HEK293 (cell line): Measurements from ENCODE around the gene ASNSD1.

Experiments used
- CTCF ChIA-PET: fragments of 350-600 bp; formaldehyde crosslinking; extraction: SDS; loops from one replicate; lab custom pipeline; 2021; ENCODE audit warnings: antibody characterized with exemption; lab: Yijun Ruan, JAX
- POLR2A ChIA-PET: fragments of 300-600 bp; formaldehyde crosslinking; extraction: SDS; loops from one replicate; lab custom pipeline; 2020; ENCODE audit warnings: antibody characterized with exemption, inconsistent platforms; lab: Yijun Ruan, JAX
- H3K27ac ChIP-seq: fragments of 200-500 bp; sonication (Bioruptor generic); 2 replicates; pipeline ENCODE4 v1.5.1; 2014; ENCODE audit warnings: low read depth, low read length, control low read depth, inconsistent platforms; ENCODE audit errors: extremely low read depth
- H3K36me3 ChIP-seq, 2 experiments: fragments of 200-500 bp in 1 of 2; sonication (Bioruptor generic) in 1 of 2; 1 replicate in 1 of 2; 2 replicates in 1 of 2; pipeline ENCODE4 v1.5.1; 2014 to 2017; ENCODE audit warnings: inconsistent platforms in 2 of 2, low read length in 2 of 2; ENCODE audit not compliant: control insufficient read depth in 2 of 2, insufficient read depth in 1 of 2
- H3K4me1 ChIP-seq: fragments of 200-500 bp; sonication (Bioruptor generic); 2 replicates; pipeline ENCODE4 v1.5.1; 2014; ENCODE audit warnings: mild to moderate bottlenecking, low read length, inconsistent platforms; ENCODE audit not compliant: control insufficient read depth, insufficient read depth
- H3K4me3 ChIP-seq: 2 replicates; pipeline ENCODE4 v1.5.1; 2011; ENCODE audit warnings: low read depth, mild to moderate bottlenecking, control low read depth, low read length, moderate library complexity
- H3K9me3 ChIP-seq: fragments of 200-500 bp; sonication (Bioruptor generic); 2 replicates; pipeline ENCODE4 v1.5.1; 2014; ENCODE audit warnings: low read depth, low read length, inconsistent platforms; ENCODE audit not compliant: control insufficient read depth, insufficient read depth
- ATF2 ChIP-seq: fragments of 450-650 bp; formaldehyde crosslinking; IDR thresholded peaks from 2 replicates; pipeline ENCODE4 v1.5.1; 2016; ENCODE audit warnings: missing biosample characterization, missing genetic modification characterization, low read depth
- HOXC10 ChIP-seq: sonication (generic); formaldehyde crosslinking; IDR thresholded peaks from 2 replicates; pipeline ENCODE4 v1.8.1; 2023; ENCODE audit warnings: mild to moderate bottlenecking, missing genetic modification reagents
- INSM2 ChIP-seq: fragments of 450-650 bp; formaldehyde crosslinking; IDR thresholded peaks from 2 replicates; pipeline ENCODE4 v1.5.1; 2016; ENCODE audit warnings: missing biosample characterization, missing genetic modification characterization
- OSR2 ChIP-seq: fragments of 450-650 bp; formaldehyde crosslinking; IDR thresholded peaks from 2 replicates; pipeline ENCODE4 v1.5.1; 2016; ENCODE audit warnings: missing biosample characterization, missing genetic modification characterization
- ZFHX2 ChIP-seq: fragments of 450-650 bp; formaldehyde crosslinking; conservative IDR thresholded peaks from 2 replicates; pipeline ENCODE4 v1.5.1; 2016; ENCODE audit warnings: missing biosample characterization, missing genetic modification characterization
- ZNF121 ChIP-seq: fragments of 450-650 bp; formaldehyde crosslinking; IDR thresholded peaks from 2 replicates; pipeline ENCODE4 v1.5.1; 2016; ENCODE audit warnings: missing biosample characterization, missing genetic modification characterization
- ZNF132 ChIP-seq: fragments of 450-650 bp; formaldehyde crosslinking; IDR thresholded peaks from 2 replicates; pipeline ENCODE4 v1.5.1; 2017; ENCODE audit warnings: missing biosample characterization, missing genetic modification characterization, borderline replicate concordance
- ZNF184 ChIP-seq: fragments of 450-650 bp; IDR thresholded peaks from 2 replicates; pipeline ENCODE4 v1.5.1; 2018; ENCODE audit warnings: missing biosample characterization, mild to moderate bottlenecking, missing genetic modification characterization
- ZNF239 ChIP-seq: fragments of 450-650 bp; formaldehyde crosslinking; IDR thresholded peaks from 2 replicates; pipeline ENCODE4 v1.5.1; 2016; ENCODE audit warnings: missing biosample characterization, missing genetic modification characterization
- ZNF248 ChIP-seq: fragments of 450-650 bp; formaldehyde crosslinking; IDR thresholded peaks from 2 replicates; pipeline ENCODE4 v1.5.1; 2017; ENCODE audit warnings: missing biosample characterization, missing genetic modification characterization
- ZNF266 ChIP-seq: fragments of 450-650 bp; formaldehyde crosslinking; IDR thresholded peaks from 2 replicates; pipeline ENCODE4 v1.5.1; 2016; ENCODE audit warnings: missing biosample characterization, missing genetic modification characterization, low read depth
- ZNF274 ChIP-seq, 2 experiments: fragments of 200-500 bp in 1 of 2; fragments of 450-650 bp in 1 of 2; sonication (Bioruptor generic) in 1 of 2; formaldehyde crosslinking in 1 of 2; IDR thresholded peaks; 2 replicates each; pipeline versions ENCODE4 v1.5.1 to v1.6.1; 2014 to 2016; ENCODE audit warnings: borderline replicate concordance in 1 of 2, inconsistent platforms in 1 of 2, low read length in 1 of 2, missing biosample characterization in 1 of 2, missing genetic modification characterization in 1 of 2
- ZNF280C ChIP-seq: fragments of 450-650 bp; formaldehyde crosslinking; IDR thresholded peaks from 2 replicates; pipeline ENCODE4 v1.5.1; 2016; ENCODE audit warnings: missing biosample characterization, missing genetic modification characterization
- ZNF548 ChIP-seq: fragments of 450-650 bp; formaldehyde crosslinking; IDR thresholded peaks from 2 replicates; pipeline ENCODE4 v1.5.1; 2016; ENCODE audit warnings: missing biosample characterization, missing genetic modification characterization
- ZNF561 ChIP-seq: fragments of 450-650 bp; IDR thresholded peaks from 2 replicates; pipeline ENCODE4 v1.5.1; 2018; ENCODE audit warnings: missing biosample characterization, missing genetic modification characterization, borderline replicate concordance
- ZNF792 ChIP-seq: fragments of 450-650 bp; formaldehyde crosslinking; IDR thresholded peaks from 2 replicates; pipeline ENCODE4 v1.5.1; 2016; ENCODE audit warnings: missing biosample characterization, missing genetic modification characterization
- TF ChIP-seq, protein P1 (sequence below): fragments of 450-650 bp; IDR thresholded peaks from 2 replicates; pipeline ENCODE4 v1.5.1; 2018; ENCODE audit warnings: missing biosample characterization, mild to moderate bottlenecking, missing genetic modification characterization
- TF ChIP-seq, protein P2 (sequence below): fragments of 450-650 bp; formaldehyde crosslinking; IDR thresholded peaks from 2 replicates; pipeline ENCODE4 v1.5.1; 2016; ENCODE audit warnings: missing biosample characterization, missing genetic modification characterization
- TF ChIP-seq, protein P3 (sequence below): fragments of 450-650 bp; formaldehyde crosslinking; IDR thresholded peaks from 2 replicates; pipeline ENCODE4 v1.5.1; 2016; ENCODE audit warnings: missing biosample characterization, missing genetic modification characterization

Gene ASNSD1

GRCh38 chr2:189702071-189702470, 40.8 kb downstream of the ASNSD1 start:
- POLR2A ChIA-PET = no interaction called here
- peaks cover 0 to 5% of the 10 kb centered on the region in 2 experiments; a peak in 2 of 3 replicates for H3K36me3 ChIP-seq
- no peak overlapping the region for H3K4me3 ChIP-seq
- TF ChIP-seq ZNF561 (tag by site-specific recombination) (no peak), ZNF121 (tag by site-specific recombination) (no peak), ZNF266 (tag by site-specific recombination) (no peak), ZNF274 (IDR thresholded peaks at IDR 0.05; ENCODE audit: low read length) (no peak), ZNF274 (tag by site-specific recombination; IDR thresholded peaks at IDR 0.05; ENCODE audit: borderline replicate concordance) (no peak), ZNF239 (tag by site-specific recombination) (no peak), ZNF248 (tag by site-specific recombination) (no peak)
- TF ChIP-seq, protein P1, sequence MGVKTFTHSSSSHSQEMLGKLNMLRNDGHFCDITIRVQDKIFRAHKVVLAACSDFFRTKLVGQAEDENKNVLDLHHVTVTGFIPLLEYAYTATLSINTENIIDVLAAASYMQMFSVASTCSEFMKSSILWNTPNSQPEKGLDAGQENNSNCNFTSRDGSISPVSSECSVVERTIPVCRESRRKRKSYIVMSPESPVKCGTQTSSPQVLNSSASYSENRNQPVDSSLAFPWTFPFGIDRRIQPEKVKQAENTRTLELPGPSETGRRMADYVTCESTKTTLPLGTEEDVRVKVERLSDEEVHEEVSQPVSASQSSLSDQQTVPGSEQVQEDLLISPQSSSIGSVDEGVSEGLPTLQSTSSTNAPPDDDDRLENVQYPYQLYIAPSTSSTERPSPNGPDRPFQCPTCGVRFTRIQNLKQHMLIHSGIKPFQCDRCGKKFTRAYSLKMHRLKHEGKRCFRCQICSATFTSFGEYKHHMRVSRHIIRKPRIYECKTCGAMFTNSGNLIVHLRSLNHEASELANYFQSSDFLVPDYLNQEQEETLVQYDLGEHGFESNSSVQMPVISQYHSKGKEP = no peak
- TF ChIP-seq, protein P2, sequence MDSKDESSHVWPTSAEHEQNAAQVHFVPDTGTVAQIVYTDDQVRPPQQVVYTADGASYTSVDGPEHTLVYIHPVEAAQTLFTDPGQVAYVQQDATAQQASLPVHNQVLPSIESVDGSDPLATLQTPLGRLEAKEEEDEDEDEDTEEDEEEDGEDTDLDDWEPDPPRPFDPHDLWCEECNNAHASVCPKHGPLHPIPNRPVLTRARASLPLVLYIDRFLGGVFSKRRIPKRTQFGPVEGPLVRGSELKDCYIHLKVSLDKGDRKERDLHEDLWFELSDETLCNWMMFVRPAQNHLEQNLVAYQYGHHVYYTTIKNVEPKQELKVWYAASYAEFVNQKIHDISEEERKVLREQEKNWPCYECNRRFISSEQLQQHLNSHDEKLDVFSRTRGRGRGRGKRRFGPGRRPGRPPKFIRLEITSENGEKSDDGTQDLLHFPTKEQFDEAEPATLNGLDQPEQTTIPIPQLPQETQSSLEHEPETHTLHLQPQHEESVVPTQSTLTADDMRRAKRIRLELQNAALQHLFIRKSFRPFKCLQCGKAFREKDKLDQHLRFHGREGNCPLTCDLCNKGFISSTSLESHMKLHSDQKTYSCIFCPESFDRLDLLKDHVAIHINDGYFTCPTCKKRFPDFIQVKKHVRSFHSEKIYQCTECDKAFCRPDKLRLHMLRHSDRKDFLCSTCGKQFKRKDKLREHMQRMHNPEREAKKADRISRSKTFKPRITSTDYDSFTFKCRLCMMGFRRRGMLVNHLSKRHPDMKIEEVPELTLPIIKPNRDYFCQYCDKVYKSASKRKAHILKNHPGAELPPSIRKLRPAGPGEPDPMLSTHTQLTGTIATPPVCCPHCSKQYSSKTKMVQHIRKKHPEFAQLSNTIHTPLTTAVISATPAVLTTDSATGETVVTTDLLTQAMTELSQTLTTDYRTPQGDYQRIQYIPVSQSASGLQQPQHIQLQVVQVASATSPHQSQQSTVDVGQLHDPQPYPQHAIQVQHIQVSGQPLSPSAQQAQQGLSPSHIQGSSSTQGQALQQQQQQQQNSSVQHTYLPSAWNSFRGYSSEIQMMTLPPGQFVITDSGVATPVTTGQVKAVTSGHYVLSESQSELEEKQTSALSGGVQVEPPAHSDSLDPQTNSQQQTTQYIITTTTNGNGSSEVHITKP = no peak
- TF ChIP-seq, protein P3, sequence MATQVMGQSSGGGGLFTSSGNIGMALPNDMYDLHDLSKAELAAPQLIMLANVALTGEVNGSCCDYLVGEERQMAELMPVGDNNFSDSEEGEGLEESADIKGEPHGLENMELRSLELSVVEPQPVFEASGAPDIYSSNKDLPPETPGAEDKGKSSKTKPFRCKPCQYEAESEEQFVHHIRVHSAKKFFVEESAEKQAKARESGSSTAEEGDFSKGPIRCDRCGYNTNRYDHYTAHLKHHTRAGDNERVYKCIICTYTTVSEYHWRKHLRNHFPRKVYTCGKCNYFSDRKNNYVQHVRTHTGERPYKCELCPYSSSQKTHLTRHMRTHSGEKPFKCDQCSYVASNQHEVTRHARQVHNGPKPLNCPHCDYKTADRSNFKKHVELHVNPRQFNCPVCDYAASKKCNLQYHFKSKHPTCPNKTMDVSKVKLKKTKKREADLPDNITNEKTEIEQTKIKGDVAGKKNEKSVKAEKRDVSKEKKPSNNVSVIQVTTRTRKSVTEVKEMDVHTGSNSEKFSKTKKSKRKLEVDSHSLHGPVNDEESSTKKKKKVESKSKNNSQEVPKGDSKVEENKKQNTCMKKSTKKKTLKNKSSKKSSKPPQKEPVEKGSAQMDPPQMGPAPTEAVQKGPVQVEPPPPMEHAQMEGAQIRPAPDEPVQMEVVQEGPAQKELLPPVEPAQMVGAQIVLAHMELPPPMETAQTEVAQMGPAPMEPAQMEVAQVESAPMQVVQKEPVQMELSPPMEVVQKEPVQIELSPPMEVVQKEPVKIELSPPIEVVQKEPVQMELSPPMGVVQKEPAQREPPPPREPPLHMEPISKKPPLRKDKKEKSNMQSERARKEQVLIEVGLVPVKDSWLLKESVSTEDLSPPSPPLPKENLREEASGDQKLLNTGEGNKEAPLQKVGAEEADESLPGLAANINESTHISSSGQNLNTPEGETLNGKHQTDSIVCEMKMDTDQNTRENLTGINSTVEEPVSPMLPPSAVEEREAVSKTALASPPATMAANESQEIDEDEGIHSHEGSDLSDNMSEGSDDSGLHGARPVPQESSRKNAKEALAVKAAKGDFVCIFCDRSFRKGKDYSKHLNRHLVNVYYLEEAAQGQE = no peak
- no peak overlapping the region for H3K27ac ChIP-seq
- H3K4me1 ChIP-seq = no peaks in the 10 kb centered on the region
- no peaks in the 10 kb centered on the region for H3K9me3 ChIP-seq
- CTCF ChIA-PET = interaction anchor here (1.1 to 2.2 kb wide), 6 partner anchors 8 to 42 kb away, joined by 3 to 9 read pairs (median 6); no protein-coding TSS in a partner anchor

DNA sequence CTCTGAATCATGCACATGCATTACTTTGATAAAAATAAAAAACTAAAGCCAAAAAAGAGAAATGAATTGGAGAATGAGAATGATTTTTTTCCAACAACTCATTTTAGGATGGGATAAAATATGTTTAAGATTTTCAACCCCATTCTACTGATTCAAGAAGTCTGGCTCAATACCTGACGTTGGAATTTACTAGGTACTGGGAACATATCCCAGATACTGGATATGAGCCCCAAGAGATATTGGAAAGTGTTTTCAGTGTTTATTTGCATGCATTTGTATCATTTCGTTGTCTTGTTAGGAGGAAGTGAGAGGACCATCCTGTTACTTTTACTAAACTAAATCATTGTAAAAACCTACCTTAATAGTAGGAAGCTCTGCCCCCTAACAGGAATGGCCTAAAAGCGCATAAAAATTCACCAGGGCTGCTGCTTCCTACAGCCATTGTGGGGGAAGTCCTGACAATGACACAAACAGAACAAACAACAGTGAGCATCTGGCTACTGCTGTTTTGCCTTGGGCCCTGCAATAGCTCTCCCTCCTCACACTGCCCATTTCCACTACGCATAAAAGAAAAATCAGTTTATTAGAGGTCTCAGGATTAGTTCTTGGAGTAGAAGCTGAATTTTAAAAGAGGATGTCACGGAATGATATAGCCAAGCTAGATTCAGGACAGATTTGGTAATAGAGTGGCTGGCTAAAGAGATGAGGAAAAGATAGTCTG, 48.4 kb downstream of the ASNSD1 start:
- peaks cover 0 to 11% of the 10 kb centered on the region in 2 experiments; a peak in 2 of 3 replicates for H3K36me3 ChIP-seq
- H3K4me3 ChIP-seq = no peak overlapping the region
- no peak overlapping the region for H3K27ac ChIP-seq
- H3K4me1 ChIP-seq = no peaks in the 10 kb centered on the region
- ChIA-PET POLR2A (interaction anchor here (0.6 kb wide), 1 partner anchor 1277 kb away, joined by 3 read pairs; no protein-coding TSS in a partner anchor), CTCF (interaction anchor here (1.3 to 1.8 kb wide), 2 partner anchors 8 to 13 kb away, joined by 5 to 8 read pairs; no protein-coding TSS in a partner anchor)
- H3K9me3 ChIP-seq = no peaks in the 10 kb centered on the region
- TF ChIP-seq ZNF184 (tag by site-specific recombination) = no peak
- TF ChIP-seq ZNF792 = no peak
- TF ChIP-seq HOXC10 = no peak
- TF ChIP-seq ZNF132 (tag by site-specific recombination) = no peak
- TF ChIP-seq ATF2 = no peak
- TF ChIP-seq ZNF548 (tag by site-specific recombination) = no peak
- no peak for TF ChIP-seq ZFHX2 (tag by site-specific recombination)
- TF ChIP-seq INSM2 = no peak
- no peak for TF ChIP-seq ZNF280C (tag by site-specific recombination)
- no peak for TF ChIP-seq OSR2
